Heart left ventricle (tissue), 16 donors: ENCODE data around the gene NALCN. TPM values are rescaled to one million over a fixed set of nuclear protein-coding genes. Genes with fewer than 3 reads are reported as not detected.

Source experiments
- ATAC-seq, 4 donors: fragments of 200-7000 bp; cut with Tn5 transposase; one replicate each; pipeline ENCODE4 v1.9.1; 2020 to 2022; ENCODE audit warnings: moderate library complexity in 4 of 4, mild to moderate bottlenecking in 3 of 4, moderate number of reproducible peaks in 1 of 4
- DNase-seq, 5 donors: peaks; one replicate each; pipeline ENCODE4 v3.0.0-alpha.2; 2020
- H3K27ac ChIP-seq, 12 donors: fragments of 200-600 bp; sonication (generic) in 4 of 12; one replicate each; pipeline versions ENCODE4 v1.5.0 to v1.8.0; 2016 to 2022; ENCODE audit warnings: mild to moderate bottlenecking in 2 of 12
- H3K27me3 ChIP-seq, 9 donors: fragments of 200-600 bp; sonication (generic) in 2 of 9; one replicate each; pipeline versions ENCODE4 v1.5.1 to v1.8.0; 2016 to 2022; ENCODE audit warnings: mild to moderate bottlenecking in 3 of 9
- H3K36me3 ChIP-seq, 9 donors: fragments of 200-600 bp; sonication (generic) in 2 of 9; one replicate each; pipeline versions ENCODE4 v1.5.0 to v1.8.0; 2018 to 2022; ENCODE audit warnings: mild to moderate bottlenecking in 2 of 9
- H3K4me1 ChIP-seq, 12 donors: fragments of 200-600 bp; sonication (generic) in 4 of 12; one replicate each; pipeline versions ENCODE4 v1.5.0 to v1.8.0; 2016 to 2022; ENCODE audit warnings: mild to moderate bottlenecking in 3 of 12
- H3K4me3 ChIP-seq, 12 donors: fragments of 200-600 bp; sonication (generic) in 4 of 12; one replicate each; pipeline versions ENCODE4 v1.5.0 to v1.8.0; 2017 to 2022; ENCODE audit warnings: mild to moderate bottlenecking in 9 of 12, moderate library complexity in 4 of 12
- H3K9me3 ChIP-seq, 12 donors: fragments of 200-600 bp; sonication (generic) in 4 of 12; one replicate each; pipeline versions ENCODE4 v1.5.0 to v1.8.0; 2016 to 2022; ENCODE audit warnings: mild to moderate bottlenecking in 1 of 12
- POLR2A ChIP-seq, 2 donors: fragments of 450-650 bp; IDR thresholded peaks; one replicate each; pipeline ENCODE4 v1.6.1; 2017; ENCODE audit warnings: antibody characterized with exemption in 2 of 2, mild to moderate bottlenecking in 2 of 2, moderate library complexity in 2 of 2
- WGBS, 4 donors: extraction: QIAGEN DNeasy Blood & Tissue Kit in 2 of 4; methylation state at CpG; one replicate each; pipeline versions ENCODE4 v1.1.5 to v1.1.7; 2013 to 2018; 5-methylcytosine and 5-hydroxymethylcytosine counted together
- intact Hi-C, 10 donors: fragments of 100-400 bp; cut with DNase I; formaldehyde crosslinking; loops; one replicate each; pipeline versions ENCODE4 v1.11.1 to v1.14.2; 2022
- polyA plus RNA-seq, 2 donors: library from polyadenylated mRNA; stranded (reverse); fragments of 200-250 nt; gene quantifications; one replicate each; pipeline ENCODE4 v1.2.3, GENCODE V29; 2013
- total RNA-seq, 9 donors: library from RNA; depleted of rRNA in 2 of 9; stranded (reverse); fragments of >200 nt in 2 of 9; fragmentation: NEBNext Ultra II Directional in 3 of 9; extraction: Animal tissue kit (Norgen Biotek cat#: 25700) in 3 of 9; gene quantifications; one replicate each; pipeline versions ENCODE4 v1.1.0 to v1.2.4, GENCODE V29; 2016 to 2023
- TF ChIP-seq, protein P1 (sequence below), 12 donors: fragments of 200-600 bp; sonication (generic) in 4 of 12; IDR thresholded peaks; one replicate each; pipeline versions ENCODE4 v1.5.0 to v1.8.0; 2018 to 2022; ENCODE audit warnings: antibody characterized with exemption in 12 of 12, mild to moderate bottlenecking in 5 of 12
- donor health status: ischemic (EF 13 %, LVEDD 7.1; RV severe dilation, severe dysfunction).
- donor health status: healthy with polysubstance abuse.
- donor health status: DM: no; HTN: yes; CAD: no.
- donor health status: DM: no; HTN: no; CAD: no.
- donor health status: ischemic (EF 25% LVEDD 6.9; RV normal size, moderate dysfunction).
- donor health status: ischemic (EF 25% LVEDD 5.7; RV mildly dilated, moderate dysfunction).
- donor health status: healthy.
- donor health status: DM: yes; HTN: yes; CAD: no.
- donor health status: ischemic (EF 35%, LVEDD 5.7; RV mildly dilated, moderate dysfunction).
- donor health status: nonischemic (EF 11% LVEDD 7.7; RV severe dilation, severe dysfunction).
- donor health status: DM: yes; HTN: yes; CAD: no.
- donor health status: PGD.
- donor health status: ischemic (EF 29% LVEDD 5.4; RV normal size, mild dysfunction).
- donor health status: nonischemic (EF 23%, LVEDD 6.1; RV moderate dilation, normal function).

The NALCN gene
- total and polyA plus RNA-seq, 11 donors: 1.9 to 11.4 (median 6.8) TPM; not detected in 1

DNA sequence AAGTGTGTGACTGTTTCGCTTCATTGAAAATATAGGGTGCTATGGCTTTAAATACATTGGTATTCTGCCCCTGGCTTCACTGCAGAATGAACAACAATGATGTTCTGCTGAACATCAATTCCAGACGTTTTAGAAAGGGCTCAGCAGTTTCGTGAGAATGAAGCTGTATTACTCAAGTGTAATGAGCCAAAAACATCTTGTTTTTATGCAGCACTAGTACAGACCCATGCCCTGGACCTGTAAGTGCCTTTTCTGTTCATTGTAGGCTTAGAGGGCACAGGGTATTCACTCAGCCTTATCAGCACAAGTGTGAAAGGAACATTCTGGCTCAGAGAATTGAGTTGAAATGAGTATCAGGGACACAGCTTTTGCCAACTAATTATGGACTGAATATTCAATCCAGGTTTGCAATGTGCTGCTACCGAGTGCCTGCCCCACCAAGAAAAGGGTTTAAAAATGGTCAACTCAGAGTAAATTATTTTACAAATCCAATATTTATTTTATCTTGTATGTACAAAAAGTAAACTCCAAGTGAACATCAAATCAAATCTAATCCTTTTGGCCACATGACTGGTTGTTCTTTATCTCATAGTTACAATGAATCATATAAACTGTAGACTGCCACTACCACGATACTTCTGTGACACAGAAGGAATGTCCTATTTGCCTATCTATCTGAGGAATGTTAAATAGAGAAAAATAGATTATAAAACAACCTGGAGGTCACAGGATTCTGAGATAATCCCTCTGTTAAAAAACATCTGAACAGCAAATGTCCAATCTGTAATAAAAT is 362.8 kb downstream of the NALCN start:
- no peak overlapping the region for H3K4me3 ChIP-seq
- no peaks in the 10 kb centered on the region for H3K27me3 ChIP-seq
- no peak overlapping the region for H3K27ac ChIP-seq
- intact Hi-C loops: no loop called here
- H3K9me3 ChIP-seq: no peaks in the 10 kb centered on the region
- no peak for TF ChIP-seq POLR2A (IDR thresholded peaks at IDR 0.05)
- TF ChIP-seq, protein P1, sequence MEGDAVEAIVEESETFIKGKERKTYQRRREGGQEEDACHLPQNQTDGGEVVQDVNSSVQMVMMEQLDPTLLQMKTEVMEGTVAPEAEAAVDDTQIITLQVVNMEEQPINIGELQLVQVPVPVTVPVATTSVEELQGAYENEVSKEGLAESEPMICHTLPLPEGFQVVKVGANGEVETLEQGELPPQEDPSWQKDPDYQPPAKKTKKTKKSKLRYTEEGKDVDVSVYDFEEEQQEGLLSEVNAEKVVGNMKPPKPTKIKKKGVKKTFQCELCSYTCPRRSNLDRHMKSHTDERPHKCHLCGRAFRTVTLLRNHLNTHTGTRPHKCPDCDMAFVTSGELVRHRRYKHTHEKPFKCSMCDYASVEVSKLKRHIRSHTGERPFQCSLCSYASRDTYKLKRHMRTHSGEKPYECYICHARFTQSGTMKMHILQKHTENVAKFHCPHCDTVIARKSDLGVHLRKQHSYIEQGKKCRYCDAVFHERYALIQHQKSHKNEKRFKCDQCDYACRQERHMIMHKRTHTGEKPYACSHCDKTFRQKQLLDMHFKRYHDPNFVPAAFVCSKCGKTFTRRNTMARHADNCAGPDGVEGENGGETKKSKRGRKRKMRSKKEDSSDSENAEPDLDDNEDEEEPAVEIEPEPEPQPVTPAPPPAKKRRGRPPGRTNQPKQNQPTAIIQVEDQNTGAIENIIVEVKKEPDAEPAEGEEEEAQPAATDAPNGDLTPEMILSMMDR (IDR thresholded peaks at IDR 0.05): no peak
- H3K36me3 ChIP-seq: no peaks in the 10 kb centered on the region
- whole genome bisulfite sequencing, 4 donors: 45 to 54% (median 49%) methylated on average over 5 of the region's 5 CpGs
- DNase-seq: no peak
- H3K4me1 ChIP-seq: no peaks in the 10 kb centered on the region
- ATAC-seq: no peak

- Histone ChIP-seq H3K4me1 (no peaks in the 10 kb centered on the region), H3K27me3 (no peaks in the 10 kb centered on the region), H3K9me3 (peaks cover 0 to 8% (median 0%) of the 10 kb centered on the region in 12 donors), H3K4me3 (no peak overlapping the region), H3K36me3 (no peaks in the 10 kb centered on the region), H3K27ac (no peak overlapping the region)
- WGBS, 4 donors: 63 to 70% (median 66%) methylated on average over 6 of the region's 6 CpGs
- ATAC-seq (no peak), DNase-seq (no peak)
- TF ChIP-seq, protein P1 (IDR thresholded peaks at IDR 0.05): no peak
- no peak for TF ChIP-seq POLR2A (IDR thresholded peaks at IDR 0.05)
- intact Hi-C loops: no loop called here
These were observed 367.0 kb downstream of the NALCN start for GRCh38 chr13:101049166-101049850.

DNA sequence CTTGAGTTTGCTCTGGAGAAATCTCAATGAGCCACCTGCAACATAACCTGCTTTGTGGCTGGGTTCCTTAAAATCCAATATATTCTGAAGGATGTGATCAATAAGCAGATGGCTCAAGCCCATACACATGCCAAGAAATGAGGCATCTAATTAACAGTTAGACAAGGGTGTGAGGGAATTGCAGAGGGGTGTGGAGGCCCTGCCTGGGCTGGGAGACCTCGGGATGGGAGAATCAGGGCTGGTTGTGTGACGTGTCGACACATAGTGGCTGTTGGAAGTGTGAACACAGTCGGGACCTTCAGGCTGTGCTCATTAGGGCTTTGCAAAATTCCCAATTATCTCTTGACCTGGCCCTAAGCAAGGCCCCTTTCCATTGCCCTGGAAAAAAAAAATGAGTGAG is 379.8 kb downstream of the NALCN start:
- WGBS, 4 donors: 41 to 47% (median 45%) methylated on average over 4 of the region's 4 CpGs
- ATAC-seq (no peak), DNase-seq (no peak)
- intact Hi-C loops: no loop called here
- Histone ChIP-seq H3K4me3 (no peak overlapping the region), H3K4me1 (no peaks in the 10 kb centered on the region), H3K27me3 (no peaks in the 10 kb centered on the region), H3K36me3 (no peaks in the 10 kb centered on the region), H3K9me3 (peaks cover 0 to 17% (median 0%) of the 10 kb centered on the region in 12 donors), H3K27ac (no peak overlapping the region)
- no peak for TF ChIP-seq POLR2A (IDR thresholded peaks at IDR 0.05)
- TF ChIP-seq, protein P1 (IDR thresholded peaks at IDR 0.05): no peak

- Histone ChIP-seq H3K4me3 (no peak overlapping the region), H3K9me3 (peaks cover 0 to 21% (median 1%) of the 10 kb centered on the region in 12 donors), H3K27me3 (no peaks in the 10 kb centered on the region), H3K4me1 (no peaks in the 10 kb centered on the region), H3K36me3 (no peaks in the 10 kb centered on the region), H3K27ac (no peak overlapping the region)
- TF ChIP-seq, protein P1 (IDR thresholded peaks at IDR 0.05): no peak
- no peak for TF ChIP-seq POLR2A (IDR thresholded peaks at IDR 0.05)
- intact Hi-C loops: no loop called here
- DNase-seq: no peak
- ATAC-seq: no peak
- 76 to 84% (median 80%) methylated on average over 5 to 6 of the region's 6 CpGs for WGBS, 4 donors
These were observed 381.1 kb downstream of the NALCN start for GRCh38 chr13:101035119-101035620.
